Breast epithelium (tissue), 3 donors: ENCODE results near the gene ANTXRL.

Experiments
- CTCF ChIP-seq, 3 donors: fragments of 450-650 bp; IDR thresholded peaks; one replicate each; pipeline ENCODE4 v1.5.1; 2016 to 2017; ENCODE audit warnings: antibody characterized with exemption in 3 of 3, mild to moderate bottlenecking in 3 of 3, moderate library complexity in 3 of 3
- POLR2A ChIP-seq: fragments of 450-650 bp; IDR thresholded peaks from one replicate; pipeline ENCODE4 v1.6.1; 2016; ENCODE audit warnings: antibody characterized with exemption, mild to moderate bottlenecking, moderate library complexity
- POLR2AphosphoS5 ChIP-seq, 3 donors: sonication (generic); formaldehyde crosslinking; IDR thresholded peaks; one replicate each; pipeline ENCODE4 v1.6.1; 2017; ENCODE audit warnings: antibody characterized with exemption in 3 of 3

- TF ChIP-seq CTCF (IDR thresholded peaks at IDR 0.05) (no peak), POLR2AphosphoS5 (IDR thresholded peaks at IDR 0.05) (no peak), POLR2A (no peak)
Observed at GRCh38 chr10:46312953-46313352, 26.2 kb downstream of the ANTXRL start.
